ENCODE measurements around the gene REM1. TPM values are rescaled to one million over a fixed set of nuclear protein-coding genes. Genes with fewer than 3 reads are reported as not detected.

The REM1 gene
- total RNA-seq (2022; extraction: Qiagen RNA extraction): 0.67 to 0.99 TPM (median 0.78 TPM) in 5 replicates

GRCh38 chr20:31474758-31475427 lies at the start of gene REM1, which contains the start of gene DEFB124:
Gene REM1, plus strand, starts transcription at chr20:31475288. Its CDS starts 1,158 bp downstream, at chr20:31476446.
Gene DEFB124, minus strand, starts transcription at chr20:31475127. Its CDS starts 2,114 bp downstream, at chr20:31473013.

GRCh38 chr20:31440012-31440659 lies 35.0 kb upstream of the REM1 start, which contains the start of gene DEFB123:
Gene DEFB123, plus strand, starts transcription at chr20:31440632. Its CDS starts 67 bp downstream, at chr20:31440699.

GRCh38 chr20:31514154-31515071 lies 39.3 kb downstream of the REM1 start, which contains the start of gene HM13:
Gene HM13, plus strand, starts transcription at chr20:31514442. Its CDS starts 110 bp downstream, at chr20:31514552.

Other genes starting within 250 kb of the REM1 start
- not detected in 5 replicates for gene DEFB115, start 217.6 kb upstream of the REM1 start, total RNA-seq (2022; extraction: Qiagen RNA extraction)
- not detected in 5 replicates for gene DEFB116, start 166.7 kb upstream of the REM1 start, total RNA-seq (2022; extraction: Qiagen RNA extraction)
- gene DEFB118, start 106.7 kb upstream of the REM1 start, total RNA-seq (2022; extraction: Qiagen RNA extraction): not detected in 5 replicates
- not detected in 5 replicates for gene DEFB119, start 84.7 kb upstream of the REM1 start, total RNA-seq (2022; extraction: Qiagen RNA extraction)
- not detected in 5 replicates for gene DEFB121, start 69.1 kb upstream of the REM1 start, total RNA-seq (2022; extraction: Qiagen RNA extraction)
- not detected in 5 replicates for gene DEFB123, start 34.7 kb upstream of the REM1 start, total RNA-seq (2022; extraction: Qiagen RNA extraction)
- 0.38 to 1.1 TPM (median 0.76 TPM) in 3 of 5 replicates, not detected in the others for gene DEFB124, start 161 bp upstream of the REM1 start, total RNA-seq (2022; extraction: Qiagen RNA extraction)
- 201 to 262 TPM (median 242 TPM) in 5 replicates for gene HM13, start 39.2 kb downstream of the REM1 start, total RNA-seq (2022; extraction: Qiagen RNA extraction)
- 338 to 530 TPM (median 447 TPM) in 5 replicates for gene ID1, start 130.0 kb downstream of the REM1 start, total RNA-seq (2022; extraction: Qiagen RNA extraction)
- gene COX4I2, start 162.6 kb downstream of the REM1 start, total RNA-seq (2022; extraction: Qiagen RNA extraction): not detected in 5 replicates
- 276 to 351 TPM (median 289 TPM) in 5 replicates for gene BCL2L1, start 247.6 kb downstream of the REM1 start, total RNA-seq (2022; extraction: Qiagen RNA extraction)